ENCODE measurements around the gene HNRNPLL. TPM values are rescaled to one million over a fixed set of nuclear protein-coding genes. Genes with fewer than 3 reads are reported as not detected.

The HNRNPLL gene
- total and polyA plus RNA-seq, 2 of the 13 experiments (the other 11 are each of a cell fraction or from before 2014, with no cell fraction given) = 49.4 to 103 TPM

- TF ChIP-seq ZNF441 (CRISPR knock-in tag; IDR thresholded peaks at IDR 0.05; ENCODE audit: borderline replicate concordance) (peak; percentile 54), ARNTL (CRISPR knock-in tag; IDR thresholded peaks at IDR 0.05) (0 out of 2 replicates have a peak, but pooled peaks have one; percentile 42), PRDM4 (CRISPR knock-in tag; IDR thresholded peaks at IDR 0.05; ENCODE audit: borderline replicate concordance) (no peak), RXRA (CRISPR knock-in tag; IDR thresholded peaks at IDR 0.05) (no peak), RFX1 (IDR thresholded peaks at IDR 0.05) (no peak), SIN3A (IDR thresholded peaks at IDR 0.05; ENCODE audit: borderline replicate concordance, low read depth, low read length) (0 out of 2 replicates have a peak, but pooled peaks have one; percentile 27), SIX4 (CRISPR knock-in tag; IDR thresholded peaks at IDR 0.05) (no peak), ZNF891 (CRISPR knock-in tag; IDR thresholded peaks at IDR 0.05) (peak; percentile 63; the same call in 1 of the 2 replicates), ZFP36L1 (CRISPR knock-in tag; IDR thresholded peaks at IDR 0.05) (no peak), CREB3 (CRISPR knock-in tag; IDR thresholded peaks at IDR 0.05) (no peak), SAFB2 (CRISPR knock-in tag; IDR thresholded peaks at IDR 0.05; ENCODE audit: borderline replicate concordance, low read depth) (peak; percentile 63; the same call in 1 of the 2 replicates), ZNF883 (CRISPR knock-in tag; IDR thresholded peaks at IDR 0.05; ENCODE audit: not compliant biosample characterization) (no peak), ZNF367 (CRISPR knock-in tag; IDR thresholded peaks at IDR 0.05; ENCODE audit: borderline replicate concordance) (peak; percentile 70; the same call in 1 of the 2 replicates), ZNF570 (CRISPR knock-in tag; IDR thresholded peaks at IDR 0.05; ENCODE audit: borderline replicate concordance) (peak; percentile 44; the same call in 1 of the 2 replicates), JUND (CRISPR knock-in tag; IDR thresholded peaks at IDR 0.05) (0 out of 2 replicates have a peak, but pooled peaks have one; percentile 32), IKZF5 (CRISPR knock-in tag; IDR thresholded peaks at IDR 0.05) (no peak), IKZF4 (CRISPR knock-in tag; IDR thresholded peaks at IDR 0.05; ENCODE audit: borderline replicate concordance, low read depth, not compliant biosample characterization) (peak; percentile 17), NRL (CRISPR knock-in tag; IDR thresholded peaks at IDR 0.05; ENCODE audit: borderline replicate concordance) (no peak; the same call in 1 of the 2 replicates), REST (IDR thresholded peaks at IDR 0.05; ENCODE audit: borderline replicate concordance in 1 of 2, low read depth in 1 of 2, low read length in 2 of 2) (no peak), ZNF580 (CRISPR knock-in tag; IDR thresholded peaks at IDR 0.05; ENCODE audit: borderline replicate concordance, low read depth) (no peak), KAT7 (CRISPR knock-in tag; IDR thresholded peaks at IDR 0.05; ENCODE audit: borderline replicate concordance) (peak; percentile 54; the same call in 1 of the 2 replicates)
Observed at GRCh38 chr2:38602136-38602731, 494 bp downstream of the HNRNPLL start (continued).
